ENCODE measurements around the gene SMYD3.

The SMYD3 gene

GRCh38 chr1:245873883-245874671 lies 633.0 kb downstream of the SMYD3 start:
- DNase-seq (ENCODE audit: low read depth in 2 of 2), result no peak

GRCh38 chr1:245873068-245873467 lies 634.0 kb downstream of the SMYD3 start:
- no peak for DNase-seq (ENCODE audit: low read depth in 2 of 2)

- DNase-seq (ENCODE audit: low read depth in 2 of 2), result no peak
Observed at GRCh38 chr1:245872475-245872874, 634.6 kb downstream of the SMYD3 start.

GRCh38 chr1:245871915-245872314 lies 635.2 kb downstream of the SMYD3 start:
- DNase-seq (ENCODE audit: low read depth in 2 of 2), result no peak

GRCh38 chr1:245871191-245871590 lies 635.9 kb downstream of the SMYD3 start:
- DNase-seq (ENCODE audit: low read depth in 2 of 2), result no peak

GRCh38 chr1:245870698-245871097 lies 636.4 kb downstream of the SMYD3 start:
- DNase-seq (ENCODE audit: low read depth in 2 of 2), result no peak

- DNase-seq (ENCODE audit: low read depth in 2 of 2), result no peak
Observed at GRCh38 chr1:245869847-245870246, 637.2 kb downstream of the SMYD3 start.

- DNase-seq (ENCODE audit: low read depth in 2 of 2), result no peak
Observed at GRCh38 chr1:245867738-245868137, 639.3 kb downstream of the SMYD3 start.

- DNase-seq (ENCODE audit: low read depth in 2 of 2), result no peak
Observed at GRCh38 chr1:245864872-245865271, 642.2 kb downstream of the SMYD3 start.

- no peak for DNase-seq (ENCODE audit: low read depth in 2 of 2)
Observed at GRCh38 chr1:245863566-245864184, 643.4 kb downstream of the SMYD3 start.

GRCh38 chr1:245862812-245863540 lies 644.1 kb downstream of the SMYD3 start:
- no peak for DNase-seq (ENCODE audit: low read depth in 2 of 2)

GRCh38 chr1:245860657-245861544 lies 646.2 kb downstream of the SMYD3 start:
- DNase-seq (ENCODE audit: low read depth in 2 of 2), result no peak

GRCh38 chr1:245859493-245860114 lies 647.5 kb downstream of the SMYD3 start:
- DNase-seq (ENCODE audit: low read depth in 2 of 2), result no peak

- DNase-seq (ENCODE audit: low read depth in 2 of 2), result no peak
Observed at GRCh38 chr1:245858722-245859492, 648.2 kb downstream of the SMYD3 start.

GRCh38 chr1:245858022-245858721 lies 648.9 kb downstream of the SMYD3 start:
- no peak for DNase-seq (ENCODE audit: low read depth in 2 of 2)

- no peak for DNase-seq (ENCODE audit: low read depth in 2 of 2)
Observed at GRCh38 chr1:245856944-245857531, 650.0 kb downstream of the SMYD3 start.

- DNase-seq (ENCODE audit: low read depth in 2 of 2), result no peak
Observed at GRCh38 chr1:245855846-245856730, 651.0 kb downstream of the SMYD3 start.

GRCh38 chr1:245853291-245853690 lies 653.8 kb downstream of the SMYD3 start:
- DNase-seq (ENCODE audit: low read depth in 2 of 2), result no peak
